Spinal cord (tissue), 10 donors: ENCODE results near the gene STAG1. TPM values are rescaled to one million over a fixed set of nuclear protein-coding genes. Genes with fewer than 3 reads are reported as not detected.
"Not testable (repeated sequence)": the region's sequence is repeated elsewhere in the genome, so short reads cannot be mapped to it uniquely, and the experiment has no call there.

Experiments
- DNase-seq, 6 donors: peaks; one replicate each; pipeline versions ENCODE4 v3.0.0 to v3.0.0-alpha.2; 2013 to 2015; ENCODE audit warnings: low spot score in 6 of 6, low read depth in 4 of 6
- H3K27ac ChIP-seq: one replicate; pipeline ENCODE4 v1.5.1; 2013; ENCODE audit warnings: low read depth, low read length, control low read depth
- H3K27me3 ChIP-seq: one replicate; pipeline ENCODE4 v1.6.1; 2013; ENCODE audit warnings: low read length; ENCODE audit not compliant: control insufficient read depth, insufficient read depth
- H3K36me3 ChIP-seq: one replicate; pipeline ENCODE4 v1.6.1; 2013; ENCODE audit warnings: low read length; ENCODE audit not compliant: control insufficient read depth, insufficient read depth
- H3K4me1 ChIP-seq: one replicate; pipeline ENCODE4 v1.6.1; 2013; ENCODE audit warnings: low read length; ENCODE audit not compliant: control insufficient read depth, insufficient read depth
- H3K4me3 ChIP-seq: one replicate; pipeline ENCODE4 v1.5.1; 2013; ENCODE audit warnings: low read depth, low read length, control low read depth
- H3K9me3 ChIP-seq: one replicate; pipeline ENCODE4 v1.6.1; 2013; ENCODE audit warnings: low read length; ENCODE audit not compliant: control insufficient read depth, insufficient read depth
- WGBS: methylation state at CpG from one replicate; pipeline ENCODE4 v1.1.5; 2013; ENCODE audit warnings: missing lambda C conversion rate; ENCODE audit not compliant: insufficient coverage; 5-methylcytosine and 5-hydroxymethylcytosine counted together
- polyA plus RNA-seq, 2 donors: library from polyadenylated mRNA; unstranded; fragments of 120-200 nt; gene quantifications; one replicate each; pipeline ENCODE4 v1.2.1, GENCODE V29; 2013; ENCODE audit not compliant: insufficient read length in 2 of 2
- total RNA-seq, 2 donors: library from RNA; depleted of rRNA in 1 of 2; stranded (reverse); fragments of 120-200 nt in 1 of 2; fragments of >200 nt in 1 of 2; gene quantifications; one replicate each; pipeline versions ENCODE4 v1.2.3 to v1.2.4, GENCODE V29; 2013 to 2014
- donor health status: healthy.

STAG1 gene
- total and polyA plus RNA-seq, 4 donors = 24.8 to 77.4 (median 45.0) TPM

DNA sequence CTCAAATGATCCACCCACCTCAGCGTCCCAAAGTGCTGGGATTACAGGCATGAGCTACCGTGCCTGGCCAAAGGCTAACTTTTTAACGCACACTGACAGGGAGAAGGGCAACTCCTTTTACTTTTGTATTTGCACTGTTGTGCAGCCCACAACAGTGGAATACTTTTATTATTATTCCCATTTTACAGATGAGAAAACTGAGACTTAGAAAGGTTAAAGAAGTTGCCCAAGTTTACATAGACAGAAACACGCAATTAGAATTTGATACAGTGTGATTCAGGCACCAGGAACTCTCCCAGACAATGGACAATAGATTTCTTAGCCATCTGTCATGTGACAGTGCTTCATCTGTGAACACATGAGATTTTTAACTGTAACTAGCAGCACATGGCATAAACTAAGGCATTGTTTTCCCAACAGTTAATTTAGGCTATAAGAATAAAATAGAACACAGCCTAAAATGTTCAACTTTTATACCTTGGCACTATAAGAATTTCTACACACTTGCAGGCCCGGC, 18.8 kb downstream of the STAG1 start:
- Histone ChIP-seq H3K36me3 (no peaks in the 10 kb centered on the region), H3K27me3 (no peaks in the 10 kb centered on the region), H3K4me1 (peaks cover 17% of the 10 kb centered on the region), H3K4me3 (no peak overlapping the region), H3K27ac (no peak overlapping the region), H3K9me3 (no peaks in the 10 kb centered on the region)
- WGBS = 100% methylated on average over 2 of the region's 5 CpGs
- no peak for DNase-seq

DNA sequence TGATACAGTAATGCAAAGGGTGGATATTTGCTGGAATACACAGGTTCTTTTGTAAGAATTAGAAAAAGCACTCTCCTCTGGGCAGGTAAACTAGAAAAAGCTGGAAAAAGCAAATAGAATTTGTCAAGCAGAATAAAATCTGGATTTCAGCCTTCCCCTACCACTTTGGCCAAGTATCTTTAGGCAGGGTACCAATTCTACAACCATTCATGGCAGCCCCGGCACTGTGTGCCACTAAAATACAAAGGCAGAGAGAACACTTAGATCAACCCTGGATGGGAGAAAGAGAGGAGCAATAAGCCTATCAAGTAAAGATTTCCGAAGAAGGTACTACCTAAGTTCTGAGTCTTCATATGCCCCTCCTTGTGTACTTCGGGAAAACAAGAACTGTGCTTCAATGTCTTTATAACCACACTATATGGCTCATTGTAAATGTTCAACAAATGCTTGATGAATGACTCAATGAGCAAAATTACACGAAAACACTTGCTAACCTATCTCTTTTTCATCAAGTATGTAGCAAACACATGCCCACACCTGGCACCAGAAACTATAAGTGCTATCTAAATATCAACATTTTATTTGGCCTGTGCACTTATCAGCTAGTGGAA, 20.8 kb downstream of the STAG1 start:
- peak in 3 of 6 donors; percentile 24 to 72 (median 33) for DNase-seq
- peaks cover 11% of the 10 kb centered on the region for H3K4me1 ChIP-seq
- 60% methylated on average over 1 of the region's 4 CpGs for WGBS
- H3K4me3 ChIP-seq = no peak overlapping the region
- no peaks in the 10 kb centered on the region for H3K36me3 ChIP-seq
- peak overlapping the region; percentile 52 for H3K27ac ChIP-seq
- no peaks in the 10 kb centered on the region for H3K27me3 ChIP-seq
- H3K9me3 ChIP-seq = no peaks in the 10 kb centered on the region

DNA sequence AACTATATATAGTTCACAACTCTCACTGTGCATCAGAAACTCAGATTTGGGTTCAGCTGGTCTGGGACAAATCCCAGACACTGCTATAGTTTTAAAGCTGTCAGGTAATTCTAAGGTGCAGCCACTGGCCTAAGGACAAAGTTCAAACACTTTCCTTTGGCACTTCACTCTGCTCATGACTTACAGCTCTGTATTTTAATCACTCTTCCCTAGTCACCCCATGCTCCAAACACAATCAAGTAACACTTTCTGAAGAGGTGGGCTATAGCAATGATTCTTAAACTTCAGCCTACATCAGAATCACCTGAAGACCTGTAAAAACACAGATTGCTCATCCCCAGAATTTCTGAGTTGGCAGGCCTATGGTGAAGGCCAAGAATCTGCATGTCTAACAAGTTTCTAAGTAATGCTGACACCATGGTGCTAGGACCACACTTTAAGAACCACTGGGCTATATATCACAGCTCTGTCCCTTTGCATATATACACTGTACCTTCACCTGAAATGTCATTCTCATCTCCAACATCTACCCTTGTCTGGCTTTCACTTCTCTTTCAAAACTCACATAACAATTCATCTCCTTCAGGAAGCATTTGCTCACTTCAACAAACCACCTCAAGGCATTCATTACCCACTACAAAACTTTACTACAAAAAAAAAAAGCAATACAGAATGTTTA, 21.4 kb downstream of the STAG1 start:
- DNase-seq = no peak
- Histone ChIP-seq H3K27me3 (no peaks in the 10 kb centered on the region), H3K4me3 (no peak overlapping the region), H3K36me3 (no peaks in the 10 kb centered on the region), H3K4me1 (peaks cover 11% of the 10 kb centered on the region), H3K27ac (peak overlapping the region; percentile 52), H3K9me3 (no peaks in the 10 kb centered on the region)

DNA sequence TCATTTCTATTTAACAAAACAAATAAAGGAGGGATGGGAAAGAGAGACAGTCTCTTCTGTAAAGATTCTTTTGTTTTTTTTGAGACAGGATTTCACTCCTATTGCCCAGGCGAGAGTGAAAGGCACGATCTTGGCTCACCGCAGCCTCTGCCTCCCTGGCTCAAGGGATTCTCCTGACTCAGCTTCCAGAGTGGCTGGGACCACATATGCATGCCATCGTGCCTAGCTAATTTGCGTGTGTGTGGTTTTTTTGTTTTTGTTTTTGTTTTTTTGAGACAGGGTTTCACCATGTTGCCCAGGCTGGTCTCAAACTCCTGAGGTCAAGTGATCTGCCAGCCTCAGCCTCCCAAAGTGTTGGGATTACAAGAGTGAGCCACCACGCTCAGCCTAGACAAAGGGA, 23.3 kb downstream of the STAG1 start:
- WGBS = 9% methylated on average over 3 of the region's 6 CpGs
- Histone ChIP-seq H3K27ac (peak overlapping the region; percentile 25), H3K9me3 (no peaks in the 10 kb centered on the region), H3K4me3 (no peak overlapping the region), H3K27me3 (no peaks in the 10 kb centered on the region), H3K4me1 (peaks cover 11% of the 10 kb centered on the region), H3K36me3 (no peaks in the 10 kb centered on the region)
- DNase-seq = peak in 2 of 6 donors; percentile 41 to 48

- Histone ChIP-seq H3K27me3 (no peaks in the 10 kb centered on the region), H3K9me3 (no peaks in the 10 kb centered on the region), H3K27ac (peak overlapping the region; percentile 25), H3K4me3 (no peak overlapping the region), H3K4me1 (peaks cover 11% of the 10 kb centered on the region), H3K36me3 (no peaks in the 10 kb centered on the region)
- DNase-seq = no peak
- no CpG with 5 or more reads among the region's 1 CpG for WGBS
Observed at GRCh38 chr3:136728473-136728872, 23.7 kb downstream of the STAG1 start.

- Histone ChIP-seq H3K27ac (no peak overlapping the region), H3K9me3 (no peaks in the 10 kb centered on the region), H3K27me3 (no peaks in the 10 kb centered on the region), H3K4me1 (peaks cover 11% of the 10 kb centered on the region), H3K4me3 (no peak overlapping the region), H3K36me3 (peaks cover 2% of the 10 kb centered on the region)
- no CpG with 5 or more reads among the region's 2 CpGs for WGBS
- DNase-seq = no peak
Observed at GRCh38 chr3:136725468-136725867, 26.7 kb downstream of the STAG1 start.

GRCh38 chr3:136722916-136723315, 29.3 kb downstream of the STAG1 start:
- DNase-seq, H3K4me3 ChIP-seq, H3K9me3 ChIP-seq, H3K27ac ChIP-seq, H3K4me1 ChIP-seq, H3K36me3 ChIP-seq, H3K27me3 ChIP-seq: not testable (repeated sequence)
- WGBS = 96% methylated on average over 9 of the region's 27 CpGs

- not testable (repeated sequence) for H3K27me3 ChIP-seq, DNase-seq, H3K36me3 ChIP-seq, H3K4me3 ChIP-seq, H3K9me3 ChIP-seq, H3K4me1 ChIP-seq, H3K27ac ChIP-seq
- WGBS = no CpG with 5 or more reads among the region's 5 CpGs
Observed at GRCh38 chr3:136722399-136722798, 29.8 kb downstream of the STAG1 start.

DNA sequence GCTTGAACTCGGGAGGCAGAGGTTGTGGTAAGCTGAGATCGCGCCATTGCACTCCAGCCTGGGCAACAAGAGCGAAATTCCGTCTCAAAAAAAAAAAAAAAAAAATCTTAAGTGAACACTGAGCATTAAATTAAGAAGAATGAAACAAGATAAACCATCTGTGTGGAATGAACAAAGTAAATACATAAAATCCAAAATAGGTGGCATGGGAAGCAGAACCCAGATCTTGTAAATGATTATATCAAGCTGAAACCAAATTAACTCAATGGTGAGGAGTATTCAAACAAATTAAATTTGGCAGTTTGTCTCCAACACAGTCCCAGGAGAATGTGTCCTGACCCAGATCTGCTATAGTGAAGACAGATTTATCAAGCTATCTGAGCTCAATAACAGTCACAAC, 32.1 kb downstream of the STAG1 start:
- no peaks in the 10 kb centered on the region for H3K9me3 ChIP-seq
- H3K4me3 ChIP-seq = no peak overlapping the region
- H3K27me3 ChIP-seq = no peaks in the 10 kb centered on the region
- H3K4me1 ChIP-seq = no peaks in the 10 kb centered on the region
- DNase-seq = peak in 1 of 6 donors; percentile 34
- H3K27ac ChIP-seq = no peak overlapping the region
- peaks cover 2% of the 10 kb centered on the region for H3K36me3 ChIP-seq
- no CpG with 5 or more reads among the region's 5 CpGs for WGBS

DNA sequence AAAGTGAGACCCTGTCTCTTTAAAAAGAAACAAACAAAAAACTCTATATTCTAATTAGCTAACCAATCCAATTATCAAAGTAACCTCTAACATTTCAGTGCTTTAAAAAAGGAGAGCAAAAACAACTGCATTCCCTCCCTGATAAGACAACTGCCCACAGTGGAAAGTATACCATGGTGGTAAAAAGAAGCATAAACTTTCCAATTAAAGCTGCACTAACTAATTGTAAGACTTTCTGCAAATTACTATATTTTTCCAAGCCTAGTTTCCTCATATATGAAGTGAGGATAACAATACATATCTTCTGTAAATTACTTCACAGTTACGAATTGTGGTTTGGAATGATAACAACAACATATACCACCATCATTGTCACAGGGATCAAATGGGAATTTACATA, 35.5 kb downstream of the STAG1 start:
- no CpG with 5 or more reads among the region's 1 CpG for WGBS
- Histone ChIP-seq H3K4me1 (no peaks in the 10 kb centered on the region), H3K27ac (no peak overlapping the region), H3K9me3 (no peaks in the 10 kb centered on the region), H3K36me3 (peaks cover 3% of the 10 kb centered on the region), H3K4me3 (no peak overlapping the region), H3K27me3 (no peaks in the 10 kb centered on the region)
- no peak for DNase-seq
